Memory B cell (primary cell): ENCODE measurements around the gene IFI27L1.

Experiments
- ATAC-seq: fragments of 150-1000 bp; cut with Tn5 transposase; 2 replicates; pipeline ENCODE4 v1.10.0; 2021; ENCODE audit warnings: low read depth, mild to moderate bottlenecking, moderate library complexity
- DNase-seq, 2 donors: peaks; one replicate each; pipeline ENCODE4 v3.0.0; 2022; ENCODE audit warnings: low spot score in 2 of 2
- H3K27ac Mint-ChIP-seq: one replicate; pipeline ENCODE4 v1.8.0; 2022; ENCODE audit warnings: mild to moderate bottlenecking, moderate library complexity, mixed read lengths
- H3K27me3 Mint-ChIP-seq: one replicate; pipeline ENCODE4 v1.8.0; 2022; ENCODE audit warnings: mixed read lengths
- H3K36me3 Mint-ChIP-seq: one replicate; pipeline ENCODE4 v1.8.0; 2022; ENCODE audit warnings: mild to moderate bottlenecking, mixed read lengths
- H3K4me1 Mint-ChIP-seq: one replicate; pipeline ENCODE4 v1.8.0; 2022; ENCODE audit warnings: mixed read lengths
- H3K4me3 Mint-ChIP-seq: one replicate; pipeline ENCODE4 v1.8.0; 2022; ENCODE audit warnings: mild to moderate bottlenecking, moderate library complexity, mixed read lengths
- H3K9me3 Mint-ChIP-seq: one replicate; pipeline ENCODE4 v1.8.0; 2022; ENCODE audit warnings: mixed read lengths

The IFI27L1 gene

DNA sequence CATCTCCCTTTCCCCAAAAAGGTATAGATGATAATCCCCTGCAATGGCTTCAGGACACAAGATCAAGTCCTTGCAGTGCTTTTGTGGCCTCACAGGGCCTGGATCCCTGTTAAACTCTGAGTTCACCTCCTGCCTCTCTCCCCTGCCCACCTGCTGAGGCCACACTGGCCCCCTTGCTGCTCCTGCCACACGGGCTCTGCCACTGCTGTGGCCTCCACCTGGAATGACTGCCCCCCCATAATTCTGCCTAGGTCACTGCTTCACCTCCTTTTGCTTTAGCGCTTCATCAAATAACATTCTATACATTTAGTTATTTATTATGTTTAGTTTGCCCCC is 28.8 kb downstream of the IFI27L1 start:
- Mint-ChIP-seq H3K4me3 (no peak overlapping the region), H3K9me3 (no peaks in the 10 kb centered on the region), H3K27ac (no peak overlapping the region), H3K36me3 (no peaks in the 10 kb centered on the region), H3K27me3 (peaks cover 14% of the 10 kb centered on the region), H3K4me1 (no peaks in the 10 kb centered on the region)
- no peak for ATAC-seq
- no peak for DNase-seq

DNA sequence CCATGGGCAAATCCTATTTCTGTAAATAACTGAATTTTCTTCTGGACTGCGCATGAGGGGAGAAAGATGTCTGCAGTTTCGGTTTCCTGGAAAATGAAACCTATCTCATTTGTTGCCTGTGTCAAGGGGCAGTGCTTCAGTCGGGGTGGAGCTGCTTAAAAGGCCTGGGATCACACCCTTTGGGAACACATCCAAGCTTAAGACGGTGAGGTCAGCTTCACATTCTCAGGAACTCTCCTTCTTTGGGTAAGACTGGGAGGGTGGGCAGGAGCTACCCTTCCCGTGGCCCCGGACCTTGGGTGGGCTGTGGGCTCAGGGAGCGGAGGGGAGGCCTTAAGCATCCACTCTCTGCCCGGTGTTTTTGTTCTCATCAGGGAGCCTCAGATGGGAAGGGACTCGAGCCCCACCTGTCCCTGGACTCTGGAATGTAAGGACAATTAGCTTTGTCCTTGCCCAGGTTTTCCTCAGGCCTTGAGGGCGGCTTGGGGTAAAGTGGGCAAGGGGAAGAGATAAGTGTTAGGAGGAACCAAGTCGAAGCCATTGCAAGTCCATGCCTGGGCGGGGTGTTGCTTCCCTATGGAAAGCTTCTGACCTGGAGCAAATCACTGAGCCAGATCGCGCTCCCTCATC is 29.6 kb downstream of the IFI27L1 start, which contains the start of gene IFI27:
Gene IFI27 (plus strand): TSS at position 185 of the 630 bp plus-strand sequence.
- ATAC-seq: no peak
- Mint-ChIP-seq H3K4me1 (no peaks in the 10 kb centered on the region), H3K4me3 (no peak within 1 kb of the TSS), H3K27ac (no peak within 1 kb of the TSS), H3K36me3 (no peaks in the 10 kb centered on the region), H3K27me3 (peaks cover 16% of the 10 kb centered on the region), H3K9me3 (no peaks in the 10 kb centered on the region)
- DNase-seq: no peak

DNA sequence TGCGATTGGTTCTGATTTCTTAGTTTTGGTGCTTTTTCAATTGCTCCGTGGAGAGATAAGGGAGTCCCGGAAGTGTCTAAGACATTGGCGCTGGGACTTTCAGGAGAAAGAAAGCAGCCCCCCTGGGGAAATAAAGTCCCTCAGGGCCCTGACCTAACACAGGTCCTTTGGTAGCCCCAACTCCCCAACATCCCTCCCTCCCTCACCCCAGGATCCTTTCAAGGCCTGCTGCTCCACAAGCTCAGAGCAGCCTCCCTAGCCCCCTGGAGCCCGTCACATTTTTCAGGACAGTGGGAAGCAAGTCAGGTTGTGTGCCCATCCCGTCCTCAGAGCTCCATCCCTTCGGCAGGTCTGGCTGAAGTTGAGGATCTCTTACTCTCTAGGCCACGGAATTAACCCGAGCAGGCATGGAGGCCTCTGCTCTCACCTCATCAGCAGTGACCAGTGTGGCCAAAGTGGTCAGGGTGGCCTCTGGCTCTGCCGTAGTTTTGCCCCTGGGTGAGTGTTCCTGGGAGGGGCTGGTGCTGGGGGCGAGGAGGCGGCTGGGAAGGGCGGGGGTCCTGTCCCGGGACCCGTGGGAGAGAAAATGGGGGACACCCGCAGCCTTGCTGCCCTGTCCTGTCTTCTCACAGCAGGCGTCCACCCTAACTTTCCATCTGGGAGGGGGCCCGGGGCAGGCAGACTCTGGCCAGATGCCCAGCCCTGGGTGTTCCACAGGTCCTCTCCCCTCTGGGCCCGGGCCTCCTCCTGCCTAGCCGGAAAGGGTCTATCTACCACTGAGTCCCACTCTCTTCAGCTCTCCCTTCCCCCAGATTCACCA is 30.4 kb downstream of the IFI27L1 start:
- Mint-ChIP-seq H3K27me3 (peaks cover 20% of the 10 kb centered on the region), H3K9me3 (no peaks in the 10 kb centered on the region), H3K4me3 (no peak overlapping the region), H3K4me1 (no peaks in the 10 kb centered on the region), H3K27ac (no peak overlapping the region), H3K36me3 (no peaks in the 10 kb centered on the region)
- DNase-seq: no peak
- no peak for ATAC-seq

DNA sequence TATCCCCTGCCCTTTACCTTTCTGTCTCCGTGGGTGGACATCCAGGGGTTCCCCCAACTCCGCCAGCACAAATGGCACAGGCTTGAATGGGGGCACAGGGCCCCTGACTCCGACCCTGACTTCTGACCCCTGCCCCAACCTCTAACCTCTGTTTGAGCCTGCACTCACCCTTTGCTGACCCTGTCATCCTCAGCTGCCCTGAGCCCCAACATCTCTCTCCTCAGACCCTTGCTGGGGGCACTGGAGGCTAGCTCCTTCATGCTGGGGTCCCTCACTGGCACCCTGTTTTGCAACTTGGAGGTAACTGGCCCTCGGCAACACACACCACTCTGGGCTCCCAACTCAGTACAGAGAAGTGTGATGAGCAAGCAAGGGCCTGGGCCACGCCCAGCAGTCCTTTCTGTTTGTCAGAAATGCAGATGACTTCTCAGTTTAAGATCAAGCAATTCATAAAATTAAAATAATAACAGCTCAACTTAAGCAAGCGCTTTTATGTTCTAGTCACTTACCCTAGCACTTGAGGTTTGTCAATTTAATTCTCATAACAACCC is 31.5 kb downstream of the IFI27L1 start:
- H3K27me3 Mint-ChIP-seq: peaks cover 21% of the 10 kb centered on the region
- no peak overlapping the region for H3K4me3 Mint-ChIP-seq
- no peaks in the 10 kb centered on the region for H3K9me3 Mint-ChIP-seq
- H3K27ac Mint-ChIP-seq: no peak overlapping the region
- no peak for ATAC-seq
- no peaks in the 10 kb centered on the region for H3K4me1 Mint-ChIP-seq
- H3K36me3 Mint-ChIP-seq: no peaks in the 10 kb centered on the region
- no peak for DNase-seq

DNA sequence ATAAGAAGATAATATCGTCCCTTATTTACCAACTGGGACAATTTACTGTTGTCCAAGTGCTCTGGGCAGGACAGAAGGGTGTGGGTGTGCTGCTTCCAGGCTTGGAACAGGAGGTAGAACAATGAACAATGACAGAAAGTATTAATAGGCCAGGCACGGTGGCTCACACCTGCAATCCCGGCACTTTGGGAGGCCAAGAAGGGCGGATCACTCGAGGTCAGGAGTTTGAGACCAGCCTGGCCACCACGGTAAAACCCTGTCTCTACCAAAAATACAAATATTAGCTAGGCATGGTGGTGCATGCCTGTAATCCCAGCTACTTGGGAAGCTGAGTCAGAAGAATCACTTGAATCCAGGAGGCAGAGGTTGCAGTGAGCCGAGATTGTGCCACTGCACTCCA is 32.0 kb downstream of the IFI27L1 start:
- no peak overlapping the region for H3K27ac Mint-ChIP-seq
- DNase-seq: no peak
- ATAC-seq: no peak
- H3K4me1 Mint-ChIP-seq: no peaks in the 10 kb centered on the region
- no peak overlapping the region for H3K4me3 Mint-ChIP-seq
- H3K36me3 Mint-ChIP-seq: no peaks in the 10 kb centered on the region
- H3K9me3 Mint-ChIP-seq: no peaks in the 10 kb centered on the region
- peaks cover 23% of the 10 kb centered on the region for H3K27me3 Mint-ChIP-seq

DNA sequence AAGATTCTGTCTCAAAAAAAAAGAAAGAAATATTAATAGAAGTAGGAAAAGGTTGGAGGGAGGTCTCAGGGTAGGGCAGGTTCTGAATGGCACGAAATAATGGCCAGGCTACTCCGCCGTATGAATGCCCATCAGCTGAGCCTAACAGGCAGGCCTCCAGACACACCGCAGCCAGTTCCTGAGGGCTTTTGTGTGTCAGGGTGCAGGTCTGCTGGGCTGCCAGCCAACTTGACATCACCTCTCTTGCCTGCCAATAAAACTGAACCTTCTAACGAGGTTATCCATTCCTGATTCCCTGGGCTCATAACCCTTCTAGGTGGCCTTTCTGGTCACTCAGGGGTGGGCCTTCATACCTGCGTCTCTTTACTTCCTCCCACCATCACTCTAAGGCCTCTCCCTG is 32.4 kb downstream of the IFI27L1 start:
- no peak for ATAC-seq

DNA sequence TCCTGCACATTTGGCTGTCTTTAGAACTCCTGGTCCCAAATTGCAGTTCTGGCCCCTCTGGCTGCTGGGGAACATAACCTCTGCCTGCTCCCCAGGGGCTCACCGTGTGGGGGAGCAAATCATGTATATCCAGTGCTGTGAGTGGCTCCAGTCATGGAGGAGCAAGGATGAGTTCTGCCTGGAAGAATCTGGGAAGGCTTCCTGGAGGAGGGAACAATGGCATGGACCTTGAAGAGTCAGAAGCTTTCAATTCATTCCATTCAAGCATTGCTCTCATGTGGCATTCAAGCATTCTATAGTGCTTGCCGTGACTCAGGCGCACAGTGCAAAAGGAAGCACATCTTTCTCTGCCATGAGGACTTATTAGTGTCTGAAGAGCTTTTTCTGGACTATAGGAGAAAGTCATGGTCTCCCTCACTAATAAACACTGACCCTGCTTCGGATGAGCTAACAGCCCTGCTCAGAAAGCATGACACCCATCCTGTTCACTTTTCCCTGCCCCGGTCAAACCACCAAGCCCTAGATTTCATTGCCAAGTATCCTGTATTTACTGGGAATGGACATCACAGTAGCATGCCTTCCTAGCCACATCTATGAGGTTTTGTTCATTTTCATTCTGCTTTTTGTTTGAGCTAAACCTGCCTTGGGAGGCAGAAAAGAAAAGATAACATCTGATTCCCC is 32.9 kb downstream of the IFI27L1 start:
- ATAC-seq (no peak), DNase-seq (no peak)
- no peaks in the 10 kb centered on the region for H3K9me3 Mint-ChIP-seq
- no peak overlapping the region for H3K4me3 Mint-ChIP-seq
- no peaks in the 10 kb centered on the region for H3K4me1 Mint-ChIP-seq
- H3K27ac Mint-ChIP-seq: no peak overlapping the region
- H3K27me3 Mint-ChIP-seq: peaks cover 23% of the 10 kb centered on the region
- no peaks in the 10 kb centered on the region for H3K36me3 Mint-ChIP-seq

More for the DNA sequence above, 32.4 kb downstream of the IFI27L1 start:
- Mint-ChIP-seq H3K27ac (no peak overlapping the region), H3K4me1 (no peaks in the 10 kb centered on the region), H3K9me3 (no peaks in the 10 kb centered on the region), H3K27me3 (peaks cover 23% of the 10 kb centered on the region), H3K4me3 (no peak overlapping the region), H3K36me3 (no peaks in the 10 kb centered on the region)
- DNase-seq: no peak

DNA sequence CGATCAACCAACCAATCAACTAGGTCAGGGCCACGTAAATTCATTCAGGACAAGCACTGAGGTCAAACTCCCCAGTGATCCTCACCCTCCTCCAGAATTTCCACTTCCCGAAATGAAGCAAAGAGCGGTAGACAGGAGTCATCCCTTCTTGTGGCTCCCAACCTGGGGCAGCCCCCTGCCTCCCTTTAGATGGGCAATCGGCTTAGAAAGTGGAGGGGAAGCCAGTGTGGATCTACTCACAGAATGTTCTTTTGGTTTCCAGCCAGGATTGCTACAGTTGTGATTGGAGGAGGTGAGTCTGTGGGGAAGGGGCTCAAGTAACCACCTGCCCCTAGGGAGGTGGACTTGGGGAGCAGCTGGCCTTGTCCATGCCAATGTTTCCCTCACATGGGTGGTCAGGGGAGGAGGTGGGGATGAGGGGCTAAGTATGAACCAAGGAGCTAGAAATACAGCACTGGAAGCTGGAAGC is 33.5 kb downstream of the IFI27L1 start:
- H3K27ac Mint-ChIP-seq: no peak overlapping the region
- ATAC-seq (no peak), DNase-seq (no peak)
- H3K9me3 Mint-ChIP-seq: peaks cover 4% of the 10 kb centered on the region
- peaks cover 23% of the 10 kb centered on the region for H3K27me3 Mint-ChIP-seq
- no peak overlapping the region for H3K4me3 Mint-ChIP-seq
- no peaks in the 10 kb centered on the region for H3K36me3 Mint-ChIP-seq
- no peaks in the 10 kb centered on the region for H3K4me1 Mint-ChIP-seq

DNA sequence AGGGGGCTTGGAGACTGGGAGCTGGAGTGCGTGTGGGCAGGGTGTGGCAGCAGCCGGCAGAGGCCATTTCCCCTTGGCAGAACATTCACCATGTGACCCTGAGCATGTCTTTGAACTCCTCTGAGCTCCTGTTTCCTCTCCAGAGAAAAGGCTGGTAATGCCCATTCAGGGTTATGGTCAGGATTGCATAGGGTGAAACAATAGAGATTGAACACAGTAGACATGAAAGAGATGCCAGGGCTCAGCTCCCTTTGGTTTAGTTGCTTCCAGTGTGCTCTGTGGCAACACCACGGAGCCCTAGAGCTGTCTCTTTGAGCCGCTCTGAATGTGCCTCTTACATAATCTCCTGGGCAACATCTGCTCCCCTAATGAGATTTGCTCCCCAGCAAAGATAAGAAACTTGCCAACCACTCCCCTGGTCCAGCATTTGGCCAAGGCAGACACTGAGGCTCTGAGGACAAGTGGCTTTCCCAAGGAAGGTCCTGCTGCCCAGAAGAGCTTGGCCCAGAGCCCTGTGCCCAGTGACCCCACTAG is 34.0 kb downstream of the IFI27L1 start:
- H3K27ac Mint-ChIP-seq: no peak overlapping the region
- H3K27me3 Mint-ChIP-seq: peaks cover 23% of the 10 kb centered on the region
- peaks cover 5% of the 10 kb centered on the region for H3K9me3 Mint-ChIP-seq
- ATAC-seq (no peak), DNase-seq (no peak)
- no peaks in the 10 kb centered on the region for H3K36me3 Mint-ChIP-seq
- H3K4me1 Mint-ChIP-seq: no peaks in the 10 kb centered on the region
- H3K4me3 Mint-ChIP-seq: no peak overlapping the region

DNA sequence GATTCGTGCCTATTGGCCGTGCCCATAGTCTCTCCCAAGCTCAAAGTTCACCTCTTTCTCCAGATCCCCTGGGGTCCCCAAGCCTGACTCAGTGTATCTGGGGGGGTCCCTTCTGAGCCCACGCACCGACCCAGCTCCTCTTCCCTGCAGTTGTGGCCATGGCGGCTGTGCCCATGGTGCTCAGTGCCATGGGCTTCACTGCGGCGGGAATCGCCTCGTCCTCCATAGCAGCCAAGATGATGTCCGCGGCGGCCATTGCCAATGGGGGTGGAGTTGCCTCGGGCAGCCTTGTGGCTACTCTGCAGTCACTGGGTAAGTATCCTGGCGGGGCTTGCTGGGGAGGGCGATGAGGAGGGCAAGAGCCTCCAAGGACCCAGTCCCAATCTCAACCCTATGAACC is 34.5 kb downstream of the IFI27L1 start:
- Mint-ChIP-seq H3K4me3 (no peak overlapping the region), H3K4me1 (no peaks in the 10 kb centered on the region), H3K36me3 (peaks cover 2% of the 10 kb centered on the region), H3K27ac (no peak overlapping the region), H3K27me3 (peaks cover 23% of the 10 kb centered on the region), H3K9me3 (peaks cover 6% of the 10 kb centered on the region)
- ATAC-seq (no peak), DNase-seq (no peak)

DNA sequence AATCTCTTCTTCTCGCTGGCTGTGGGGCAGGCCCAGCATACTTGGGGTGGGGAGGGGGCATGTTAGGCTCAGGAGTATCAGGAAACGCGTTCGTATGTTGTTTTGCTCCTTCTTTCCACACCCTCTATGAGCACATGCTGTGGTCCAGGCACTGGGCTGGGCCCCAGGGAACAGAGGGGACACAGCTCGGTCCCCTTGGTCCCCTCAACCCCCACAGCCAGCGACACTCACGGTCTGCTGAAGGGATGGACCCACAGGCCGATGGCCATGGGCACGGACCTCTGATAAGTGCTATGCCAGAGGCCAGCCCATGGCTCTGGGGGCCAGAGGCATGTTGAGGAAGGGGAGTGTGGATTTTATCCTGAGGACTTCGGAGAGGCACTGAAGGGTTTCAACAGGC is 35.6 kb downstream of the IFI27L1 start:
- ATAC-seq: no peak
- Mint-ChIP-seq H3K27ac (no peak overlapping the region), H3K4me3 (no peak overlapping the region), H3K4me1 (no peaks in the 10 kb centered on the region), H3K27me3 (peaks cover 26% of the 10 kb centered on the region), H3K9me3 (peaks cover 9% of the 10 kb centered on the region), H3K36me3 (peaks cover 5% of the 10 kb centered on the region)
- DNase-seq: no peak

DNA sequence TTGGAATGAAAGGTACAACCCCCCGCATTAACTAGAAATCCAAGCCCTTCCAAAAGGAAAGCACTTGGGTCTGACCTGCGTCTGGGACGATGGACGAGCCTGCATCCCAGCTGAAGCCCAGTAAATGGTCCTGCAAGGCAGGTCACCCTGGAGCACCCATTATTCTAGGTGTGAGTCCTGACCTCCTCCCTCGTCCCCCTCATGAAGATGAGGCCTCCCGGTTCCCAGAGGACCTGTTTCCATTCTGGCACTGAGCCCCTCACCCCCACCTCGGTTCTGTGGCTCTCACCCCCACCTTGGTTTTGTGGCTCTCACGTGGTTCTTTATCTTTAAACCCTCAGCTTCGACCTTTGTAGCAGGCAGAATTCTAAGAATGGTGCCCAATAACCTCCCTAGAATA is 36.7 kb downstream of the IFI27L1 start:
- H3K36me3 Mint-ChIP-seq: peaks cover 5% of the 10 kb centered on the region
- no peak for ATAC-seq
- H3K9me3 Mint-ChIP-seq: peaks cover 12% of the 10 kb centered on the region
- H3K4me3 Mint-ChIP-seq: no peak overlapping the region
- H3K4me1 Mint-ChIP-seq: no peaks in the 10 kb centered on the region
- H3K27ac Mint-ChIP-seq: no peak overlapping the region
- peaks cover 25% of the 10 kb centered on the region for H3K27me3 Mint-ChIP-seq
- no peak for DNase-seq

DNA sequence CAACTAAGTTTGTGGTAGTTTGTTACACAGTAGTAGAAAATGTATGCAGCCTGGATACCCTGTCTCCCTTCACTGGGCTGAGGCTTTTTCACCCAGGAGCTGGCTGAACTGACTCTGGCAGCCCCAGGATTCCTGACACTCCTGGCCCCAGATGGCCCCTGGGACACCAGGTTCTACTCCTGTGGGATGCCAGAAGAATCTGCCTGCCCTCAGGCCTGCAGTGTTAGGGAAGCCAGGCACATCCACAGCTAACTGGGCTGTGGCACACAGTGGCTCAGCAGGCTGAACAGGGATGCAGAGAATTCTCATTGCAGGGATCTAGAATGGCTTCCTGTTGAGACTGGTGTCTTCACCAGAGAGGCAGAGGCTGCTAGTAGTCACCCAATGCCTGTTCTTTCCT is 38.0 kb downstream of the IFI27L1 start:
- H3K27me3 Mint-ChIP-seq: peaks cover 22% of the 10 kb centered on the region
- ATAC-seq: no peak
- no peak overlapping the region for H3K4me3 Mint-ChIP-seq
- DNase-seq: no peak
- peaks cover 7% of the 10 kb centered on the region for H3K36me3 Mint-ChIP-seq
- no peaks in the 10 kb centered on the region for H3K4me1 Mint-ChIP-seq
- H3K9me3 Mint-ChIP-seq: peaks cover 16% of the 10 kb centered on the region
- no peak overlapping the region for H3K27ac Mint-ChIP-seq
